Parathyroid adenoma (tissue), 2 donors: ENCODE measurements around the gene C20orf141.

Experiments used
- H2AFZ ChIP-seq: fragments of 300-600 bp; sonication (generic); one replicate; pipeline ENCODE4 v1.7.0; 2017; ENCODE audit warnings: antibody characterized with exemption, mild to moderate bottlenecking
- H3K27ac ChIP-seq: fragments of 300-600 bp; sonication (generic); one replicate; pipeline ENCODE4 v1.7.0; 2017
- H3K27me3 ChIP-seq: fragments of 300-600 bp; sonication (generic); one replicate; pipeline ENCODE4 v1.7.0; 2017; ENCODE audit warnings: low read length; ENCODE audit not compliant: control insufficient read depth, insufficient read depth
- H3K36me3 ChIP-seq: fragments of 300-600 bp; sonication (generic); one replicate; pipeline ENCODE4 v1.7.0; 2017; ENCODE audit warnings: low read length; ENCODE audit not compliant: control insufficient read depth, insufficient read depth
- H3K4me1 ChIP-seq: fragments of 300-600 bp; sonication (generic); one replicate; pipeline ENCODE4 v1.7.0; 2017; ENCODE audit warnings: control low read depth
- H3K4me2 ChIP-seq: fragments of 300-600 bp; sonication (generic); one replicate; pipeline ENCODE4 v1.7.0; 2017; ENCODE audit warnings: low read length
- H3K4me3 ChIP-seq: fragments of 300-600 bp; sonication (generic); one replicate; pipeline ENCODE4 v1.7.0; 2017; ENCODE audit warnings: low read depth, low read length
- H3K79me2 ChIP-seq: fragments of 300-600 bp; sonication (generic); one replicate; pipeline ENCODE4 v1.7.0; 2017; ENCODE audit warnings: control low read depth
- H3K9ac ChIP-seq: fragments of 300-600 bp; sonication (generic); one replicate; pipeline ENCODE4 v1.7.0; 2017; ENCODE audit warnings: mild to moderate bottlenecking
- H3K9me3 ChIP-seq: fragments of 300-600 bp; sonication (generic); one replicate; pipeline ENCODE4 v1.7.0; 2017; ENCODE audit warnings: low read length; ENCODE audit not compliant: control insufficient read depth
- TF ChIP-seq, protein P1 (sequence below): fragments of 300-600 bp; sonication (generic); IDR thresholded peaks from one replicate; pipeline ENCODE4 v1.7.0; 2017; ENCODE audit warnings: antibody characterized with exemption, mild to moderate bottlenecking
- donor health status: primary hyperparathyroidism.

The C20orf141 gene

DNA sequence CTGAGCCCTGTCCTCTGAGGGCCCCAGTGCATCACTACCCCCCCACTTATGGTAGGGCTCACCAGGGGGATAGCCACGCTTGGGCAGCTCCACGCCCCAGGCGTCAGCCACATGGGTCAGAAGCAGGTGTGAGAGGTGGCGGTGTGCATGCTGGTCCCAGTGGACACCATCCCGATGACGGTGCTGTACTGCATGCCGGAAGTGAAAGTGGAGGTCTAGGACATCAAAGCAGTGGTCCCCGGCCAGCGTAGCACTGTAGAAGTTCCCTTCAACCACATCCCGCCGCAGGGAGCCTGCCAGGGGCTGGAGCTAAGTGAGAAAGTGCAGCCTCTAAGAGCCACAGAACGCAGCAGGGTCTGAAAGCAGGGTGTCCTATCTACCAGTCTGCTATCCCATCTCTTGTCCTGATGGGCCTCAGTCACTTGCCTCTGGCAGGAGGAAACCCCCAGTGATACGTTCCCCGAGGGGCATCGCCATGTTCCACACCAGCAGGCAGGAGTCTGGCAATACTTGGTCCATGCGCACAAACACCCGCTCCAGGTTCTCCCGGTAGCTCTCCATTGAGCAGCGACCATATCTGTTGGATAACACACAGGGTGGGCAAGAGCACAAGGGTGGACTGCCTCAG is 23.5 kb downstream of the C20orf141 start:
- Histone ChIP-seq H3K36me3 (no peaks in the 10 kb centered on the region), H3K79me2 (peaks cover 6% of the 10 kb centered on the region), H3K9ac (no peak overlapping the region), H3K4me1 (peaks cover 5% of the 10 kb centered on the region), H3K9me3 (no peaks in the 10 kb centered on the region), H2AFZ (no peak overlapping the region), H3K27me3 (no peaks in the 10 kb centered on the region), H3K27ac (no peak overlapping the region), H3K4me3 (no peak overlapping the region), H3K4me2 (no peak overlapping the region)
- TF ChIP-seq, protein P1, sequence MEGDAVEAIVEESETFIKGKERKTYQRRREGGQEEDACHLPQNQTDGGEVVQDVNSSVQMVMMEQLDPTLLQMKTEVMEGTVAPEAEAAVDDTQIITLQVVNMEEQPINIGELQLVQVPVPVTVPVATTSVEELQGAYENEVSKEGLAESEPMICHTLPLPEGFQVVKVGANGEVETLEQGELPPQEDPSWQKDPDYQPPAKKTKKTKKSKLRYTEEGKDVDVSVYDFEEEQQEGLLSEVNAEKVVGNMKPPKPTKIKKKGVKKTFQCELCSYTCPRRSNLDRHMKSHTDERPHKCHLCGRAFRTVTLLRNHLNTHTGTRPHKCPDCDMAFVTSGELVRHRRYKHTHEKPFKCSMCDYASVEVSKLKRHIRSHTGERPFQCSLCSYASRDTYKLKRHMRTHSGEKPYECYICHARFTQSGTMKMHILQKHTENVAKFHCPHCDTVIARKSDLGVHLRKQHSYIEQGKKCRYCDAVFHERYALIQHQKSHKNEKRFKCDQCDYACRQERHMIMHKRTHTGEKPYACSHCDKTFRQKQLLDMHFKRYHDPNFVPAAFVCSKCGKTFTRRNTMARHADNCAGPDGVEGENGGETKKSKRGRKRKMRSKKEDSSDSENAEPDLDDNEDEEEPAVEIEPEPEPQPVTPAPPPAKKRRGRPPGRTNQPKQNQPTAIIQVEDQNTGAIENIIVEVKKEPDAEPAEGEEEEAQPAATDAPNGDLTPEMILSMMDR: no peak

GRCh38 chr20:2838847-2839671 is 24.3 kb downstream of the C20orf141 start:
- H3K9ac ChIP-seq: no peak overlapping the region
- H3K4me2 ChIP-seq: peak overlapping the region; percentile 99
- no peaks in the 10 kb centered on the region for H3K36me3 ChIP-seq
- no peaks in the 10 kb centered on the region for H3K9me3 ChIP-seq
- no peaks in the 10 kb centered on the region for H3K27me3 ChIP-seq
- no peak overlapping the region for H3K4me3 ChIP-seq
- peaks cover 6% of the 10 kb centered on the region for H3K79me2 ChIP-seq
- TF ChIP-seq, protein P1: no peak
- H3K4me1 ChIP-seq: peaks cover 5% of the 10 kb centered on the region
- no peak overlapping the region for H3K27ac ChIP-seq
- peak overlapping the region; percentile 100 for H2AFZ ChIP-seq

- TF ChIP-seq, protein P1: no peak
- peaks cover 6% of the 10 kb centered on the region for H3K79me2 ChIP-seq
- H3K27ac ChIP-seq: peak overlapping the region; percentile 88
- H2AFZ ChIP-seq: peak overlapping the region; percentile 100
- H3K4me1 ChIP-seq: peaks cover 5% of the 10 kb centered on the region
- peak overlapping the region; percentile 99 for H3K4me2 ChIP-seq
- no peak overlapping the region for H3K9ac ChIP-seq
- H3K36me3 ChIP-seq: no peaks in the 10 kb centered on the region
- peak overlapping the region; percentile 85 for H3K4me3 ChIP-seq
- H3K27me3 ChIP-seq: no peaks in the 10 kb centered on the region
- no peaks in the 10 kb centered on the region for H3K9me3 ChIP-seq
Measured at GRCh38 chr20:2839732-2840137, 24.9 kb downstream of the C20orf141 start.

DNA sequence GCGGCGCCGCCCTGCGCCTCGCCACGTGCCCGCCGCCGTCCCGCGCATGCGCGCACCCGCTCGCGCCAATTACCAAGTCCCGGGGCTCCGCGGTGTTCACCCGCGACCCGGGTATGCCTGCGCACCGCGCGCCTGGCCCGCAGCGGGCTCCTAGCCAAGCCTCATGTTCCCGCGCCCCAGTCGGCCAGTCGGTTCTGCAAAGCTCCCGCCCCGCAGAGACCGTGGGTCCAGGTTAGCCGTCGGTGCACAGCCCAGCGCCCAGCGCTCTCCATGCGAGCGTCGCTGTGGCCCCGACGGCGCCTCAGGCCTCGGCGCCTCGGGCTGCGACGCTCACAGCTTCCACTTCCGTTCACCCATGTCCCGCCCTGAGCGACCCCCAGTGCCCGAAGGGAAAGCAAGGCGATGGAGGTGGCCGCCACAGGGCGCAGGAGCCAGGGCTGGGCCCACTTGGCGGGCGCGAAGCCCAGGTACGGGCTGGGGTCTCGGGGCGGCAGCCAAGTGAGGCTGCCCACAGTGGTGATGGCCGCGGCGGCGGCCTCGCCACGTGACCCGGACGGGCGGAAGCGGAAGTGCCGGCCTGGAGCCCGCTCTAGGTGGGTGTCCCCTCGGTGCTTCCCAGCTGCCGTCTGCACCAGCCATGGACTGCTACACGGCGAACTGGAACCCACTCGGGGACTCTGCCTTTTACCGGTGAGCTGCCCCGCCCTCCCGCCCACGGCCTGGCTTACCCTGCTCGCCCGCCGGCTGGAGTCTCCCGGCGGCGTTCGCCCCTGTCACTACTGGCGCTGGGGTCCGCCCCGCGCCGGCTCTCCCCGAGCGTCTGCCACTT is 25.6 kb downstream of the C20orf141 start, which contains the start of the genes PCED1A and VPS16:
Gene PCED1A, minus strand, starts transcription at position 518 of the 829 bp plus-strand sequence. CDS start 743 bp downstream, outside the sequence.
Gene VPS16, plus strand, starts transcription at position 608 of the 829 bp plus-strand sequence. Its CDS starts 30 bp downstream, at position 638.
- TF ChIP-seq, protein P1: no peak
- Histone ChIP-seq H3K9ac (peak within 1 kb of the TSS; percentile 72), H3K79me2 (peaks cover 6% of the 10 kb centered on the region), H3K36me3 (no peaks in the 10 kb centered on the region), H3K4me3 (peak within 1 kb of the TSS; percentile 85), H3K4me1 (peaks cover 5% of the 10 kb centered on the region), H3K9me3 (no peaks in the 10 kb centered on the region), H3K4me2 (peak within 1 kb of the TSS; percentile 99), H2AFZ (peak within 1 kb of the TSS; percentile 100), H3K27me3 (no peaks in the 10 kb centered on the region), H3K27ac (peak within 1 kb of the TSS; percentile 88)
